SK-N-SH (cell line): Measurements from ENCODE around the gene FARSB. TPM values are rescaled to one million over a fixed set of nuclear protein-coding genes. Genes with fewer than 3 reads are reported as not detected.
"Not testable (repeated sequence)": the region's sequence is repeated elsewhere in the genome, so short reads cannot be mapped to it uniquely, and the experiment has no call there.

ENCODE experiments used
- CTCF ChIA-PET: fragments of 300-600, 350-600 bp; formaldehyde crosslinking; extraction: SDS; loops from one replicate; lab custom pipeline; 2021; lab: Yijun Ruan, JAX
- POLR2A ChIA-PET: fragments of 350-600 bp; sonication (Branson Sonifier 250); formaldehyde crosslinking; extraction: SDS; loops from one replicate; lab custom pipeline; 2020; ENCODE audit warnings: antibody characterized with exemption, inconsistent platforms; lab: Yijun Ruan, JAX
- DNase-seq: peaks from one replicate; pipeline ENCODE4 v3.0.0; 2012
- H2AFZ ChIP-seq: fragments of 200-600 bp; sonication (generic); 2 replicates; pipeline ENCODE4 v1.8.1; 2016; ENCODE audit warnings: antibody characterized with exemption, mild to moderate bottlenecking, low read depth
- H3F3A ChIP-seq: fragments of 200-600 bp; sonication (generic); replicated peaks from 2 replicates; pipeline ENCODE3; 2016; ENCODE audit warnings: antibody characterized with exemption, mild to moderate bottlenecking; ENCODE audit not compliant: insufficient read depth
- H3K27ac ChIP-seq, 2 experiments: fragments of 200-500 bp in 1 of 2; fragments of 200-600 bp in 1 of 2; sonication (Bioruptor generic) in 1 of 2; sonication (generic), shearing (Covaris generic) in 1 of 2; 2 replicates each; pipeline versions ENCODE4 v1.5.1 to v1.6.1; 2014 to 2016; ENCODE audit warnings: low read depth in 2 of 2, inconsistent platforms in 1 of 2, low read length in 1 of 2, mild to moderate bottlenecking in 1 of 2, mixed read lengths in 1 of 2
- H3K27me3 ChIP-seq: fragments of 200-600 bp; sonication (generic), shearing (Covaris generic); 2 replicates; pipeline ENCODE4 v1.6.1; 2016; ENCODE audit warnings: mixed run types; ENCODE audit not compliant: insufficient read depth
- H3K36me3 ChIP-seq, 2 experiments: fragments of 200-500 bp in 1 of 2; fragments of 200-600 bp in 1 of 2; sonication (Bioruptor generic) in 1 of 2; sonication (generic) in 1 of 2; replicated peaks in 1 of 2; 2 replicates each; pipeline versions ENCODE3 to v1.5.1; 2014 to 2016; ENCODE audit warnings: low read length in 1 of 2, mild to moderate bottlenecking in 1 of 2; ENCODE audit not compliant: insufficient read depth in 2 of 2, control insufficient read depth in 1 of 2
- H3K4me1 ChIP-seq, 2 experiments: fragments of 200-500 bp in 1 of 2; fragments of 200-600 bp in 1 of 2; sonication (Bioruptor generic) in 1 of 2; sonication (generic), shearing (Covaris generic) in 1 of 2; 2 replicates each; pipeline versions ENCODE4 v1.5.1 to v1.6.1; 2014 to 2016; ENCODE audit warnings: low read depth in 1 of 2, low read length in 1 of 2, mixed run types in 1 of 2; ENCODE audit not compliant: insufficient read depth in 2 of 2, control insufficient read depth in 1 of 2
- H3K4me2 ChIP-seq: fragments of 200-600 bp; sonication (generic), shearing (Covaris generic); 2 replicates; pipeline ENCODE4 v1.6.1; 2017; ENCODE audit warnings: mixed run types
- H3K4me3 ChIP-seq, 2 experiments: fragments of 200-500 bp in 1 of 2; fragments of 200-600 bp in 1 of 2; sonication (Bioruptor generic) in 1 of 2; sonication (generic), shearing (Covaris generic) in 1 of 2; 2 replicates each; pipeline versions ENCODE4 v1.5.1 to v1.8.1; 2014 to 2016; ENCODE audit warnings: low read depth in 2 of 2, inconsistent platforms in 1 of 2, low read length in 1 of 2, mild to moderate bottlenecking in 1 of 2, mixed read lengths in 1 of 2, moderate library complexity in 1 of 2
- H3K79me2 ChIP-seq: fragments of 200-600 bp; sonication (generic); 2 replicates; pipeline ENCODE4 v1.8.1; 2017; ENCODE audit warnings: mild to moderate bottlenecking; ENCODE audit not compliant: insufficient read depth
- H3K9ac ChIP-seq: fragments of 200-600 bp; sonication (generic); 2 replicates; pipeline ENCODE4 v1.6.1; 2017; ENCODE audit warnings: mixed run types
- H3K9me2 ChIP-seq: fragments of 200-600 bp; sonication (generic); 2 replicates; pipeline ENCODE4 v1.6.1; 2017; ENCODE audit warnings: mixed run types
- H3K9me3 ChIP-seq: fragments of 200-600 bp; sonication (generic); 2 replicates; pipeline ENCODE4 v1.6.1; 2017; ENCODE audit warnings: mixed run types, mild to moderate bottlenecking, moderate library complexity
- H4K20me1 ChIP-seq: fragments of 200-600 bp; sonication (generic); 2 replicates; pipeline ENCODE4 v1.6.1; 2017; ENCODE audit warnings: mild to moderate bottlenecking, mixed run types; ENCODE audit not compliant: insufficient read depth
- EP300 ChIP-seq, 2 experiments: IDR thresholded peaks; 2 replicates each; pipeline versions ENCODE4 v1.4.0 to v1.6.1; 2012; ENCODE audit warnings: borderline replicate concordance in 1 of 2, low read depth in 1 of 2, low read length in 1 of 2
- FOXM1 ChIP-seq: IDR thresholded peaks from 2 replicates; pipeline ENCODE4 v1.4.0; 2012; ENCODE audit warnings: low read depth, mild to moderate bottlenecking
- NFIC ChIP-seq: IDR thresholded peaks from 2 replicates; pipeline ENCODE4 v1.4.0; 2012; ENCODE audit warnings: borderline replicate concordance
- RAD21 ChIP-seq: IDR thresholded peaks from 2 replicates; pipeline ENCODE4 v1.6.1; 2012; ENCODE audit warnings: mild to moderate bottlenecking, low read length
- YY1 ChIP-seq: IDR thresholded peaks from 2 replicates; pipeline ENCODE4 v1.4.0; 2012; ENCODE audit warnings: low read depth, mild to moderate bottlenecking
- WGBS: methylation state at CpG from one replicate; pipeline ENCODE4 v1.1.6; 2017; ENCODE audit warnings: low lambda C conversion rate; 5-methylcytosine and 5-hydroxymethylcytosine counted together
- polyA plus RNA-seq, 3 experiments: library from polyadenylated mRNA; depleted of rRNA; stranded (reverse); fragments of >200 nt; gene quantifications; 2 replicates each; pipeline ENCODE4 v1.2.3, GENCODE V29; 2012
- TF ChIP-seq, protein P1 (sequence below): IDR thresholded peaks from 2 replicates; pipeline ENCODE4 v1.4.0; 2012; ENCODE audit warnings: low read depth
- TF ChIP-seq, protein P2 (sequence below): IDR thresholded peaks from 2 replicates; pipeline ENCODE4; 2012

Gene FARSB
- polyA plus RNA-seq, 1 of the 3 experiments (the other 2 are of a cell fraction): 15.4 TPM

DNA sequence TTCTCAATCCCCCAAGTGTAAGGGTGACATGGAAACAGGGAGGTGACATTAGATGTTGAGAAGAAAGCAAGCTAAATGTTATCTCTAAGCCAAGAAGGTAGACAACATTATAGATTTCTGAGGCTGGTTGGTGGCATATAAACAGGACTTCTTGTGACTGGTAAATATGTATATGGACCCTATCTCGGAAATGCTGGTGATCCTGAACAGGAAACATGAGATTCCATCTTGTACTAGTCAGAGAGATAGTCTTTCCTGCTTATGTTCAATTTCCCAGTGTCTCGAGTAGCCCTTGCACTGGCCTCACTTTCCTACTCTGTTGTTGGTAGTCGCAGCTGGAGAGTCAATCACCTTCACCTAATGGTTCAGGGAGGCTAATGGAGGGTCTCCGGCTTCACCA lies 42.4 kb upstream of the FARSB start:
- H3K9me3 ChIP-seq: no peaks in the 10 kb centered on the region
- no peaks in the 10 kb centered on the region for H3K4me1 ChIP-seq
- POLR2A ChIA-PET: no interaction called here
- H3K27ac ChIP-seq: no peak overlapping the region
- DNase-seq: no peak
- H3K27me3 ChIP-seq: no peaks in the 10 kb centered on the region
- no peaks in the 10 kb centered on the region for H3K79me2 ChIP-seq
- no peak overlapping the region for H3K9ac ChIP-seq
- H3K36me3 ChIP-seq: no peaks in the 10 kb centered on the region
- H3K4me2 ChIP-seq: no peak overlapping the region
- no peak overlapping the region for H2AFZ ChIP-seq
- 88% methylated on average over 4 of the region's 4 CpGs for WGBS
- CTCF ChIA-PET: interaction anchor here (0.7 to 3.7 kb wide), 4 partner anchors 8 to 205 kb away, joined by 3 to 37 read pairs (median 5); no protein-coding TSS in a partner anchor
- no peak for TF ChIP-seq EP300 (IDR thresholded peaks at IDR 0.05; ENCODE audit: borderline replicate concordance in 1 of 2, low read depth in 1 of 2, low read length in 1 of 2)
- TF ChIP-seq YY1: no peak
- TF ChIP-seq, protein P1, sequence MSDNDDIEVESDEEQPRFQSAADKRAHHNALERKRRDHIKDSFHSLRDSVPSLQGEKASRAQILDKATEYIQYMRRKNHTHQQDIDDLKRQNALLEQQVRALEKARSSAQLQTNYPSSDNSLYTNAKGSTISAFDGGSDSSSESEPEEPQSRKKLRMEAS: no peak
- no peak for TF ChIP-seq NFIC
- TF ChIP-seq RAD21: no peak
- H4K20me1 ChIP-seq: no peaks in the 10 kb centered on the region
- no peaks in the 10 kb centered on the region for H3K9me2 ChIP-seq
- no peak overlapping the region for H3K4me3 ChIP-seq
- no peaks in the 10 kb centered on the region for H3F3A ChIP-seq

DNA sequence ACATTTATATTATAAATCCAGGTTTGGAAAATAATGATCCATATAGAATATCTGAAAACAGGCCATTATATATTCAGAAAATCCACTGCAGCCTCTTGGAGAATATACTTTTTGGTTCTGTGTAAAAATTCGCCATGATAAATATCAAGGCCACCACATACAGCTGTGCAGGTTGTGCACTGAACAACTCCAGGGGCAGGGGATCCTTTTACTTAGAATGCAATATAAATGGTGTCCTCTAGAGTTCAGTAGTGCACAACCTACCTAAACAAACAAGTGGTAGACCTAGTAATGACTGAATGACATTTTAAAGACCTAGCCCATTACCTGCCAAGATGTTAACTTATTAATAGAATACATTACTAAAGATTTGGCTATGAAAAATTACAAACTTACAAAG lies 37.9 kb upstream of the FARSB start:
- POLR2A ChIA-PET: no interaction called here
- H3K9me2 ChIP-seq: no peaks in the 10 kb centered on the region
- no peak overlapping the region for H3K4me2 ChIP-seq
- no peak overlapping the region for H3K27ac ChIP-seq
- H3K9me3 ChIP-seq: no peaks in the 10 kb centered on the region
- 0 out of 4 replicates have a peak, but pooled peaks cover 0 to 7% of the 10 kb centered on the region in 2 experiments for H3K4me1 ChIP-seq
- no peak overlapping the region for H3K9ac ChIP-seq
- no peaks in the 10 kb centered on the region for H3K36me3 ChIP-seq
- H3K4me3 ChIP-seq: no peak overlapping the region
- H3K27me3 ChIP-seq: no peaks in the 10 kb centered on the region
- H4K20me1 ChIP-seq: no peaks in the 10 kb centered on the region
- 42% methylated on average over 1 of the region's 1 CpG for WGBS
- no peak for DNase-seq
- no peaks in the 10 kb centered on the region for H3F3A ChIP-seq
- TF ChIP-seq RAD21: peak; percentile 42
- TF ChIP-seq, protein P2, sequence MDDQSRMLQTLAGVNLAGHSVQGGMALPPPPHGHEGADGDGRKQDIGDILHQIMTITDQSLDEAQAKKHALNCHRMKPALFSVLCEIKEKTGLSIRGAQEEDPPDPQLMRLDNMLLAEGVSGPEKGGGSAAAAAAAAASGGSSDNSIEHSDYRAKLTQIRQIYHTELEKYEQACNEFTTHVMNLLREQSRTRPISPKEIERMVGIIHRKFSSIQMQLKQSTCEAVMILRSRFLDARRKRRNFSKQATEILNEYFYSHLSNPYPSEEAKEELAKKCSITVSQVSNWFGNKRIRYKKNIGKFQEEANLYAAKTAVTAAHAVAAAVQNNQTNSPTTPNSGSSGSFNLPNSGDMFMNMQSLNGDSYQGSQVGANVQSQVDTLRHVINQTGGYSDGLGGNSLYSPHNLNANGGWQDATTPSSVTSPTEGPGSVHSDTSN: no peak
- no peak for TF ChIP-seq FOXM1
- TF ChIP-seq, all 33 proteins: peak for 1
- CTCF ChIA-PET: interaction anchor here (2.6 kb wide), 1 partner anchor 14 kb away, joined by 12 read pairs; no protein-coding TSS in a partner anchor
- H3K79me2 ChIP-seq: no peaks in the 10 kb centered on the region
- no peak overlapping the region for H2AFZ ChIP-seq

DNA sequence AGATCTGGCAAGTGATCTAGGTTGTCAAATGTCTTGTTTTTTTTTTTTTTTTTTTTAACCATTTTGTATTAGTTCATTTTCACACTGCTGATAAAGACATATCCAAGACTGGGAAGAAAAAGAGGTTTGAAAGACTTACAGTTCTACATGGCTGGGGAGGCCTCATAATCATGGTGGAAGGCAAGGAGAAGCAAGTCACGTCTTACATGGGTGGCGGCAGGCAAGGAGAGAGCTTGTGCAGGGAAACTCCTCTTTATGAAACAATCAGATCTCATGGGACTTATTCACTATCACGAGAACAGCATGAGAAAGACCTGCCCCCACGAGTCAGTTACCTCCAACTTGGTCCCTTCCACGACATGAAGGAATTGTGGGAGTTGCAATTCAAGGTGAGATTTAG lies 37.5 kb upstream of the FARSB start:
- H4K20me1 ChIP-seq, H3F3A ChIP-seq, H2AFZ ChIP-seq, H3K4me1 ChIP-seq, H3K4me2 ChIP-seq, DNase-seq, H3K9me2 ChIP-seq, CTCF ChIA-PET, H3K36me3 ChIP-seq, H3K4me3 ChIP-seq, H3K27me3 ChIP-seq, H3K79me2 ChIP-seq, H3K9ac ChIP-seq, H3K9me3 ChIP-seq, POLR2A ChIA-PET, H3K27ac ChIP-seq: not testable (repeated sequence)
- 54% methylated on average over 5 of the region's 5 CpGs for WGBS
